HepG2 (cell line): ENCODE results near the gene RBMS2. TPM values are rescaled to one million over a fixed set of nuclear protein-coding genes. Genes with fewer than 3 reads are reported as not detected.
A peak's percentile ranks its signal among the peaks of the same experiment; 100 is the strongest.

Experiments used
- DNMT3B ChIP-seq: conservative IDR thresholded peaks from 2 replicates; pipeline ENCODE4 v1.6.1; 2016; ENCODE audit warnings: missing biosample characterization, control low read depth
- FOXA1 ChIP-seq, 2 experiments: fragments of 450-650 bp in 1 of 2; sonication (generic) in 1 of 2; formaldehyde crosslinking in 1 of 2; IDR thresholded peaks; 2 replicates each; pipeline versions ENCODE4 v1.4.0 to v1.6.1; 2016 to 2020; ENCODE audit warnings: missing genetic modification reagents in 1 of 2
- GABPA ChIP-seq, 2 experiments: IDR thresholded peaks; 2 replicates each; pipeline ENCODE4 v1.6.1; 2011 to 2016; ENCODE audit warnings: low read depth in 2 of 2, low read length in 1 of 2, missing biosample characterization in 1 of 2, missing genetic modification characterization in 1 of 2
- HNRNPL ChIP-seq: fragments of 200-400 bp; formaldehyde crosslinking; IDR thresholded peaks from 2 replicates; pipeline ENCODE4 v1.6.1; 2017; ENCODE audit warnings: mild to moderate bottlenecking, low read depth, low read length
- KAT8 ChIP-seq: IDR thresholded peaks from 2 replicates; pipeline ENCODE4 v1.6.1; 2016; ENCODE audit warnings: missing genetic modification reagents, missing compliant biosample characterization
- KMT2A ChIP-seq: sonication (generic); formaldehyde crosslinking; IDR thresholded peaks from 2 replicates; pipeline ENCODE4 v1.4.0; 2020; ENCODE audit warnings: missing genetic modification reagents
- MAX ChIP-seq: IDR thresholded peaks from 2 replicates; pipeline ENCODE4 v1.6.1; 2012; ENCODE audit warnings: inconsistent platforms
- MED1 ChIP-seq: sonication (generic); formaldehyde crosslinking; IDR thresholded peaks from 2 replicates; pipeline ENCODE4 v1.4.0; 2020; ENCODE audit warnings: missing genetic modification reagents
- MEIS1 ChIP-seq: sonication (generic); formaldehyde crosslinking; IDR thresholded peaks from 2 replicates; pipeline ENCODE4 v1.9.0; 2021; ENCODE audit warnings: mild to moderate bottlenecking, missing genetic modification reagents, moderate library complexity, borderline replicate concordance
- NR2C2 ChIP-seq: sonication (generic); formaldehyde crosslinking; IDR thresholded peaks from 2 replicates; pipeline ENCODE4 v1.4.0; 2020; ENCODE audit warnings: missing genetic modification reagents, mild to moderate bottlenecking, moderate library complexity, borderline replicate concordance
- PBX3 ChIP-seq: sonication (generic); formaldehyde crosslinking; IDR thresholded peaks from 2 replicates; pipeline ENCODE4 v1.8.1; 2023; ENCODE audit warnings: missing genetic modification reagents, inconsistent platforms, borderline replicate concordance
- PHF21A ChIP-seq: sonication (generic); formaldehyde crosslinking; IDR thresholded peaks from 2 replicates; pipeline ENCODE4 v1.5.0; 2020; ENCODE audit warnings: mild to moderate bottlenecking, missing genetic modification reagents
- SMYD3 ChIP-seq: sonication (generic); formaldehyde crosslinking; IDR thresholded peaks from 2 replicates; pipeline ENCODE4 v1.8.1; 2023; ENCODE audit warnings: mild to moderate bottlenecking, missing genetic modification reagents
- TAF15 ChIP-seq: fragments of 200-400 bp; formaldehyde crosslinking; IDR thresholded peaks from one replicate; pipeline ENCODE4 v1.6.1; 2018; ENCODE audit warnings: mild to moderate bottlenecking, low read depth, low read length; ENCODE audit not compliant: poor library complexity, severe bottlenecking
- ZFP82 ChIP-seq: sonication (generic); formaldehyde crosslinking; IDR thresholded peaks from 2 replicates; pipeline ENCODE4 v1.5.1; 2020; ENCODE audit warnings: mild to moderate bottlenecking, missing genetic modification reagents, borderline replicate concordance
- ZNF232 ChIP-seq: sonication (generic); formaldehyde crosslinking; IDR thresholded peaks from 2 replicates; pipeline ENCODE4 v1.4.0; 2020; ENCODE audit warnings: missing genetic modification reagents, borderline replicate concordance
- ZNF652 ChIP-seq: IDR thresholded peaks from 2 replicates; pipeline ENCODE4 v1.6.1; 2016; ENCODE audit warnings: low read depth, borderline replicate concordance
- ZNF710 ChIP-seq: sonication (generic); formaldehyde crosslinking; IDR thresholded peaks from 2 replicates; pipeline ENCODE4 v1.5.0; 2020; ENCODE audit warnings: mild to moderate bottlenecking, missing genetic modification reagents, borderline replicate concordance
- ZNF879 ChIP-seq: sonication (generic); formaldehyde crosslinking; IDR thresholded peaks from 2 replicates; pipeline ENCODE4 v1.8.1; 2023; ENCODE audit warnings: missing genetic modification reagents
- ZSCAN22 ChIP-seq: sonication (generic); formaldehyde crosslinking; IDR thresholded peaks from 2 replicates; pipeline ENCODE4 v1.4.0; 2020; ENCODE audit warnings: mild to moderate bottlenecking, missing genetic modification reagents
- ZSCAN31 ChIP-seq: sonication (generic); formaldehyde crosslinking; IDR thresholded peaks from 2 replicates; pipeline ENCODE4 v1.5.0; 2020; ENCODE audit warnings: low read depth, mild to moderate bottlenecking, missing genetic modification reagents
- polyA plus RNA-seq, 8 experiments: library from polyadenylated mRNA; depleted of rRNA in 3 of 8; stranded (reverse) in 7 of 8; unstranded in 1 of 8; fragments of >200 nt; fragmentation: Illumina TruSeq in 4 of 8; extraction: Trizol in 4 of 8; gene quantifications; 2 replicates each; pipeline versions ENCODE4 v1.2.1 to v1.2.3, GENCODE V29; 2011 to 2016; ENCODE audit warnings: low read depth in 4 of 8, missing spikeins in 1 of 8, mixed read lengths in 1 of 8; ENCODE audit not compliant: insufficient read depth in 1 of 8
- total RNA-seq, 5 experiments: library from RNA; depleted of rRNA; stranded (reverse); fragments of >200 nt; fragmentation: Illumina TruSeq; extraction: Trizol; gene quantifications; 2 replicates each; pipeline ENCODE4 v1.2.3, GENCODE V29; 2016; ENCODE audit warnings: low read depth in 1 of 5
- TF ChIP-seq, protein P1 (sequence below): sonication (generic); formaldehyde crosslinking; IDR thresholded peaks from 2 replicates; pipeline ENCODE4 v1.4.0; 2020; ENCODE audit warnings: mild to moderate bottlenecking, missing genetic modification reagents

Gene RBMS2
- total and polyA plus RNA-seq, 2 of the 13 experiments (the other 11 are each of a cell fraction or from before 2014, with no cell fraction given): 0.53 to 7.4 TPM

DNA sequence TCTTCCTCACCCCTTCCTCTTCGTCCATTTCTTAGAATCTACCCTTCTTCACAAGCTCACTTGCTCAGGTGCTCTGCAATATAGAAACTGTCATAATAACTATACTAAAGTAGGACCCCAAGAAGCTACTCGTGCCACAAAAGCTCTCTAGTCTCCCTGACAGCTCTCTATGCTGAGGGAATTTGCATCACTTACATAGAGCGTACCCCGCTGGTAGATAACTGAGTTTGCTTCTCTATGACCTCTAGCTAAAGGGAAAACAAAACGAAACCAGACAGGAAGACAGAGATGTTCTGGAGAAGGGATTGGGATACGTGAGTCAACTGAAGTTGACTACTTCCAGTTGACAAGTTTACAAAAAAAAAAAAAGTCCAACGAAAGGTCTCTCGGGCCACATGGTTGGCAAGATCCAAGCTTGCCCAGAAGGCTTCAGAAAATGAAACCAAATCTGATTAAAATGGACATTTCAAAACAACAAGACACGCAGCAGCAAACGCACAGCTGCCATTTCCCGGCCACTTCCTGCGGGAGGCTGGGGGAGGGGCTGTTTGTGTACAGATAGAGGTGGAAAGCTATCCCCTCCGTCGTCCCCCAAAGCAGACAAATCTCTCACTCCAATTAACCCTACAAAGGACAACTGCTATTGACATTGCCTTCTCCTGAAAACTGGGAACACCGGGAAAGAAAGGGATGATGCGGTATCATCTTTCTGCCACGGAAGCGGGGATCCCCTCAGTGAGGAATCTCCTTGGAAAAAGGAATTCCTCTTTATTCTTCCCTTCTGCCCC, 107.2 kb downstream of the RBMS2 start (continued):
- TF ChIP-seq KMT2A (CRISPR knock-in tag) (0 out of 2 replicates have a peak, but pooled peaks have one; percentile 64), PHF21A (CRISPR knock-in tag) (no peak), ZSCAN31 (CRISPR knock-in tag) (0 out of 2 replicates have a peak, but pooled peaks have one; percentile 3), TAF15 (no peak), MEIS1 (CRISPR knock-in tag) (0 out of 2 replicates have a peak, but pooled peaks have one; percentile 36), NR2C2 (0 out of 2 replicates have a peak, but pooled peaks have one; percentile 41), ZSCAN22 (CRISPR knock-in tag) (no peak), ZNF710 (CRISPR knock-in tag) (no peak), MAX (peak; percentile 33; the same call in 1 of the 2 replicates), PBX3 (no peak), SMYD3 (no peak), MED1 (CRISPR knock-in tag) (0 out of 2 replicates have a peak, but pooled peaks have one; percentile 21), GABPA (IDR thresholded peaks at IDR 0.05; ENCODE audit: low read depth, low read length) (0 out of 2 replicates have a peak, but pooled peaks have one; percentile 8), GABPA (CRISPR knock-in tag; IDR thresholded peaks at IDR 0.05; ENCODE audit: low read depth) (peak; percentile 69; the same call in 1 of the 2 replicates), ZNF652 (CRISPR knock-in tag) (peak; percentile 80), ZNF879 (CRISPR knock-in tag) (no peak), FOXA1 (IDR thresholded peaks at IDR 0.05) (no peak), FOXA1 (CRISPR knock-in tag; IDR thresholded peaks at IDR 0.05) (0 out of 2 replicates have a peak, but pooled peaks have one; percentile 22), HNRNPL (no peak), ZNF232 (CRISPR knock-in tag) (no peak), KAT8 (CRISPR knock-in tag) (peak; percentile 49; the same call in 1 of the 2 replicates), DNMT3B (CRISPR knock-in tag) (no peak), ZFP82 (CRISPR knock-in tag) (0 out of 2 replicates have a peak, but pooled peaks have one; percentile 13)
- TF ChIP-seq, protein P1, sequence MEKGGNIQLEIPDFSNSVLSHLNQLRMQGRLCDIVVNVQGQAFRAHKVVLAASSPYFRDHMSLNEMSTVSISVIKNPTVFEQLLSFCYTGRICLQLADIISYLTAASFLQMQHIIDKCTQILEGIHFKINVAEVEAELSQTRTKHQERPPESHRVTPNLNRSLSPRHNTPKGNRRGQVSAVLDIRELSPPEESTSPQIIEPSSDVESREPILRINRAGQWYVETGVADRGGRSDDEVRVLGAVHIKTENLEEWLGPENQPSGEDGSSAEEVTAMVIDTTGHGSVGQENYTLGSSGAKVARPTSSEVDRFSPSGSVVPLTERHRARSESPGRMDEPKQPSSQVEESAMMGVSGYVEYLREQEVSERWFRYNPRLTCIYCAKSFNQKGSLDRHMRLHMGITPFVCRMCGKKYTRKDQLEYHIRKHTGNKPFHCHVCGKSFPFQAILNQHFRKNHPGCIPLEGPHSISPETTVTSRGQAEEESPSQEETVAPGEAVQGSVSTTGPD (CRISPR knock-in tag): no peak
